GM20000 (cell line): Measurements from ENCODE around the gene PARP2.
"Not testable (repeated sequence)": the region's sequence is repeated elsewhere in the genome, so short reads cannot be mapped to it uniquely, and the experiment has no call there.

Source experiments
- DNase-seq: peaks from one replicate; pipeline ENCODE4 v3.0.0; 2012; ENCODE audit warnings: low spot score
- CTCF ChIP-seq: IDR thresholded peaks from 2 replicates; pipeline ENCODE4 v1.5.1; 2012; ENCODE audit warnings: mild to moderate bottlenecking, control low read depth; ENCODE audit errors: extremely low read depth, missing control alignments

Gene PARP2

DNA sequence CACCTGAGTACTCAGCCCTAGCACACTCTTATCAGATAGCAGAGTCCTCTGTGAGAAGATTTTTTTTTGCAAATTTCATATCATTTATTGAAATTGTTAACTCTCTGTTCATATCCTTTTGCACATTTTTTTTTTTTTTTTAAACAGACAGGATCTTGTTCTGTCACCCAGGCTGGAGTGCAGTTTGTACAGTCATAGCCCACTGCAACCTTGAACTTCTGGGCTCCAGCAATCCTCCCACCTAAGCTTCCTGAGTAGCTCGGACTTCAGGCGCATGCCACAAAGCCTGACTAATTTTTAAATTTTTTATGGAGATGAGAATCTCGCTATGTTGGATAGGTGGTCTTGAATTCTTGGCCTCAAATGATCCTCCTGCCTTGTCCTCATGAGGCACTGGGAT, 4.3 kb downstream of the PARP2 start:
- no peak for DNase-seq
- TF ChIP-seq CTCF: no peak

DNA sequence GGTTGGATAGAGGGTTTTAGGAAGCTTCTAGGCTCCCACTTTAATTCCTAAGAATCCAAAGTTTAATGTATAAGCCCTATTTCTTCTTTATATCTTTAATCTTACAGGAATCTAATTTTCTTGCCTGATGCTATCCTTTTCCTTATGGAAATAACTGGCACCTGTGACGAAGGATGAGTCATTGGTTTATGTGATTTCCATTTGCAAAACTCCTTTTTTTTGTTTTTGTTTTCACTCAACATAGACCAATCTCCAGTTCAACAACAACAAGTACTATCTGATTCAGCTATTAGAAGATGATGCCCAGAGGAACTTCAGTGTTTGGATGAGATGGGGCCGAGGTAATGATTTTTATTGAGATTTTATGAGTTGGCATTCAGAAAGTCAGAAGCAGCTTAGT, 6.8 kb downstream of the PARP2 start:
- DNase-seq: no peak
- TF ChIP-seq CTCF: no peak

DNA sequence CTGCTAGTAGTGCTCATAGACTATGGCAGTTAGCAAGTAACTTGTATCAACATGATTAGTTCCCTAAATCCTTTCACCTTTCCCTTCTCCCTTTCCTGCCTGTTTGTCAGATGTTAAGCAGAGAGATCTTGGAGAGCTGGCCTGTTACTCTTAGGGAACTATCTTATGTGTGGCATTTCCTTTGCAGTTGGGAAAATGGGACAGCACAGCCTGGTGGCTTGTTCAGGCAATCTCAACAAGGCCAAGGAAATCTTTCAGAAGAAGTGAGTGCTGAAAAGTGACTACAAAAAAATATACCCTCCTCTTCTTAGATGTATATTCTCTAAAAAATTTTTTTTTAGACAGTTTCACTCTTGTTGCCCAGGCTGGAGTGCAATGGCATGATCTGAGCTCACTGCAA, 7.4 kb downstream of the PARP2 start:
- TF ChIP-seq CTCF: no peak
- DNase-seq: no peak

DNA sequence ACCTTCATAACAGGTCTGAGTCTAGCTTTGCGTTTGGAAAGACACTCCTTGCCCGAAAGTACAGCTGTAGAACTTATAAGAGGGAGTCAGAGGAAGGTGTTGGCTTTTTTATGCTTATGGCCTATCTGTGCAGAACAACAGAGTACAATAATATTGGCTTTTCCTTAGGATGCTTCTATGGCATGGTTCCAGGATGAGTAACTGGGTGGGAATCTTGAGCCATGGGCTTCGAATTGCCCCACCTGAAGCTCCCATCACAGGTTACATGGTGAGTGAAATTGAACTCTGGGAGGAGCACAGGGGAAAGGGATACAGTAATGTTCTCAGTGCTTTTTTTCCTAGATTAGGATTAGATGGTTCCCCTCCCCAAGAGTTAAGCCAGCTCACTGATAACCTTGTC, 13.0 kb downstream of the PARP2 start:
- TF ChIP-seq CTCF: no peak
- no peak for DNase-seq

DNA sequence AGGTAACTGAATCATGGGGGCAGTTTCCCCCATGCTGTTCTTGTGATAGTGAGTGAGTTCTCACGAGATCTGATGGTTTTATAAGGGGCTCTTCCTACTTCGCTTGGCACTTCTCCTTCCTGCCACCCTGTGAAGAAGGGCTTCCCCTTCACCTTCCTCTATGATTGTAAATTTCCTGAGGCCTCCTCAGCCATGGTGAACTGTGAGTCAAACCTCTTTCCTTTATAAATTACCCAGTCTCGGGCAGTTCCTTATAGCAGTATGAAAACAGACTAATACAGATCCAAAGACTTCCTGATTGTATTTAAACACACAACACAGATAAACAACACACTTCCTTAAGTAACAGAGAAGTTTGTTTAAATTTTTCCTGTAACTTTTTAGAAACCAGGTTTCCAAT, 15.0 kb downstream of the PARP2 start:
- not testable (repeated sequence) for DNase-seq

GRCh38 chr14:20365928-20366327, 22.5 kb downstream of the PARP2 start:
- no peak for TF ChIP-seq CTCF
- no peak for DNase-seq

DNA sequence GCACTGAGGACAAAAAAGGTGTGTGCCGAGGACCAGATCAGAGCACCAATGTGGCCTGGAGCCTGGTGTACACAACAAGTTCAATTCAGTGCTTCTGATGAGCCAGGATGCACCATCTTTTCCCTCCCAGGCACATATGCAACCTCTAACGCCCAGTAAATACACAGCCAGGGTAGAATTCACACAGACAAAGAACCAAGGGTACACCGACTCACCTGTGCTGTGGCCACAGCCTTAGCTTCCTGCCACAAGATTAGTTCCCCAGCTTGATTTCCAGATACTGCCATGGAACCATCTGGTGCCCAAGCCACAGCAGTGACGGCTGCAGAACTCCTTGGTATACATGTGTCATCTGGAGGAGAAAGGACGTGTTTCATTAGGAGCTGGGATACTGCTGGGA, 29.4 kb downstream of the PARP2 start:
- no peak for DNase-seq
- no peak for TF ChIP-seq CTCF

GRCh38 chr14:20375471-20375870, 32.0 kb downstream of the PARP2 start:
- DNase-seq: no peak
- no peak for TF ChIP-seq CTCF
